Peyer's patch (tissue), 4 donors: ENCODE data around the gene BCAS1. TPM values are rescaled to one million over a fixed set of nuclear protein-coding genes. Genes with fewer than 3 reads are reported as not detected.
"Not testable (repeated sequence)": the region's sequence is repeated elsewhere in the genome, so short reads cannot be mapped to it uniquely, and the experiment has no call there.

Experiments
- DNase-seq, 3 donors: peaks; one replicate each; pipeline ENCODE4 v3.0.0-alpha.2; 2017 to 2019
- H3K27ac ChIP-seq, 4 donors: fragments of 200-600 bp; sonication (generic); one replicate each; pipeline ENCODE4 v1.5.1; 2016 to 2019
- H3K27me3 ChIP-seq, 2 donors: fragments of 200-600 bp; sonication (generic); one replicate each; pipeline ENCODE4 v1.5.1; 2019
- H3K36me3 ChIP-seq, 3 donors: fragments of 200-600 bp; sonication (generic); one replicate each; pipeline ENCODE4 v1.5.1; 2016 to 2019
- H3K4me1 ChIP-seq, 4 donors: fragments of 200-600 bp; sonication (generic); one replicate each; pipeline ENCODE4 v1.5.1; 2016 to 2019
- H3K4me3 ChIP-seq, 4 donors: fragments of 200-600 bp; sonication (generic); 1 replicate in 3 of 4; 2 replicates in 1 of 4; pipeline ENCODE4 v1.5.1; 2016 to 2019; ENCODE audit warnings: mild to moderate bottlenecking in 1 of 4
- H3K9me3 ChIP-seq, 4 donors: fragments of 200-600 bp; sonication (generic); one replicate each; pipeline ENCODE4 v1.5.1; 2016 to 2019; ENCODE audit warnings: mild to moderate bottlenecking in 1 of 4
- POLR2A ChIP-seq, 2 donors: fragments of 450-650 bp; IDR thresholded peaks; one replicate each; pipeline ENCODE4 v1.5.1; 2017; ENCODE audit warnings: antibody characterized with exemption in 2 of 2, mild to moderate bottlenecking in 2 of 2, moderate library complexity in 2 of 2
- total RNA-seq, 4 donors: library from RNA; depleted of rRNA; stranded (reverse); fragments of >200 nt; gene quantifications; one replicate each; pipeline ENCODE4 v1.1.0, GENCODE V29; 2016
- TF ChIP-seq, protein P1 (sequence below), 6 experiments: fragments of 450-650 bp in 4 of 6; fragments of 200-600 bp in 2 of 6; sonication (generic) in 1 of 6; IDR thresholded peaks; one replicate each; pipeline ENCODE4 v1.5.1; 2017 to 2019; ENCODE audit warnings: antibody characterized with exemption in 6 of 6, mild to moderate bottlenecking in 3 of 6, moderate library complexity in 1 of 6

BCAS1 gene
- total RNA-seq, 4 donors from 2014 or later: 21.5 to 58.1 (median 43.2) TPM

DNA sequence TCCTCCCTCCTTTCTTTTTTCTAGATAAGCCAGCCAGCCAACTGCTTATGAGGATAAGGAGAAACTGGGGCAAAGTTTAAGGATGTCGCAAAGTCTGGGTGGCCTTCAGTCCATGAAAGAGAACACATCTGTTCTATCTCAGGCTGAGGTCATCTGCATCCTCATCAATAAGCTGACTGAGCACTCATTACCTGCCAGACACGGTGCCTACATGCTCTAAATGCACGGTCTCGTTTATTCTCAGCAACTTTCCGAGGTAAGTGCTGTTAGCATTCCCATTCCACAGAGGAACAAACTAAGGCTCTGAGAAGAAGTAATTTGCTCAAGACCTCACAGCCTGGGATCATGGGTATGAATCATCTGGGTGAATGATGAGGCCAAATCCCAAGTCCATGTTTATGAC is 133.1 kb downstream of the BCAS1 start:
- H3K4me3 ChIP-seq: no peak overlapping the region
- TF ChIP-seq, protein P1, sequence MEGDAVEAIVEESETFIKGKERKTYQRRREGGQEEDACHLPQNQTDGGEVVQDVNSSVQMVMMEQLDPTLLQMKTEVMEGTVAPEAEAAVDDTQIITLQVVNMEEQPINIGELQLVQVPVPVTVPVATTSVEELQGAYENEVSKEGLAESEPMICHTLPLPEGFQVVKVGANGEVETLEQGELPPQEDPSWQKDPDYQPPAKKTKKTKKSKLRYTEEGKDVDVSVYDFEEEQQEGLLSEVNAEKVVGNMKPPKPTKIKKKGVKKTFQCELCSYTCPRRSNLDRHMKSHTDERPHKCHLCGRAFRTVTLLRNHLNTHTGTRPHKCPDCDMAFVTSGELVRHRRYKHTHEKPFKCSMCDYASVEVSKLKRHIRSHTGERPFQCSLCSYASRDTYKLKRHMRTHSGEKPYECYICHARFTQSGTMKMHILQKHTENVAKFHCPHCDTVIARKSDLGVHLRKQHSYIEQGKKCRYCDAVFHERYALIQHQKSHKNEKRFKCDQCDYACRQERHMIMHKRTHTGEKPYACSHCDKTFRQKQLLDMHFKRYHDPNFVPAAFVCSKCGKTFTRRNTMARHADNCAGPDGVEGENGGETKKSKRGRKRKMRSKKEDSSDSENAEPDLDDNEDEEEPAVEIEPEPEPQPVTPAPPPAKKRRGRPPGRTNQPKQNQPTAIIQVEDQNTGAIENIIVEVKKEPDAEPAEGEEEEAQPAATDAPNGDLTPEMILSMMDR (IDR thresholded peaks at IDR 0.05): no peak
- no peak for TF ChIP-seq POLR2A (IDR thresholded peaks at IDR 0.05)
- no peak for DNase-seq
- peak overlapping the region in 1 of 4 donors; percentile 39 for H3K27ac ChIP-seq
- no peaks in the 10 kb centered on the region for H3K27me3 ChIP-seq
- H3K9me3 ChIP-seq: no peaks in the 10 kb centered on the region
- H3K36me3 ChIP-seq: no peaks in the 10 kb centered on the region
- peaks cover 0 to 35% (median 21%) of the 10 kb centered on the region in 4 donors for H3K4me1 ChIP-seq

GRCh38 chr20:53935344-53936084 is 134.9 kb downstream of the BCAS1 start:
- Histone ChIP-seq H3K36me3 (no peaks in the 10 kb centered on the region), H3K27ac (peak overlapping the region; percentile 56 to 77 (median 64)), H3K4me1 (peaks cover 0 to 21% (median 15%) of the 10 kb centered on the region in 4 donors), H3K27me3 (no peaks in the 10 kb centered on the region), H3K9me3 (no peaks in the 10 kb centered on the region), H3K4me3 (no peak overlapping the region)
- no peak for DNase-seq
- TF ChIP-seq, protein P1 (IDR thresholded peaks at IDR 0.05): no peak
- TF ChIP-seq POLR2A (IDR thresholded peaks at IDR 0.05): no peak

DNA sequence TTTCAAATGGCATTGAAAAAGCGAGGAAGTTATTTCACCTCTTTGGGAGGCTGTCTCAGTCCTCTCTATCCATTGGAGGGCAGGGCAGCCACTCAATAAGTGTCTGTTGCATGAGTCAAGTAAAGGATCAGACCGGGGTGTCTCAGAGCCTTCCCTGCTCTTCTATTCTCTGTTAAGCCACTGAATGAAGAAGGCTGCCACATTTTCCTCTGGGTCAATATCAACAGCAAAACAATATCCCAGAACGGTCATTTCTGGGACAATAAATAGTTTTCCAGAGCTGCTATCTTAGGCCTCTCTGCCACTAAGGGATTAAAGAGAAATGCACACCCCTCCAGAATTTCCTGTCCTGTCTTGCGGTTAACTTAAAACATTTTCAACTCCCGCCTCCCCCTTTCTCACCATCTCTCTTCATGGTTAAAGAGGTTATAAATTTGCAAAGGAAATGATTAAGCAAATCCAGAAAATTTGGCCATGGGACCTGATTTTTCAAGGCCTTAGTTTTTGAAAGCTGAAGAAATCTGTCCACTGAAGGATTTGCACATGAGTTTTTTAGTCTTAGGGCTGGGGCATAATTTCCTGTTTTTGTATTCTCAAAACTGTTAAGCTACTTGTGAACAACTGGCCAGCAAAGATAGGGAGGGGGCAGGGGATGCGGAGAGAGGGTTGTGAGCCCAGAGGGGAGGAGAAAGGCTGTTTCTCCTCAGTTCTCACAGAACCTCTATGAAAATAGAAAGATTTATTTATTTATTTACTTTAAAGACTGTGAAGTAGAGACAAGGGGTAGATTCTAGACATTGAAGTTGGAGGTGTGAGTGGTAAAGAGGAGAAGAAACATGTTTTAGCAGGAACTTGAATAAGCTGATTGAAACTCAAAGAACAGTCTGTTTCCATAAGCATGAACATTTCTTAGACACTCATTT is 135.7 kb downstream of the BCAS1 start:
- no peak overlapping the region for H3K4me3 ChIP-seq
- peak overlapping the region; percentile 56 to 77 (median 64) for H3K27ac ChIP-seq
- peak in 2 of 3 donors; percentile 60 to 68 for DNase-seq
- H3K36me3 ChIP-seq: no peaks in the 10 kb centered on the region
- no peaks in the 10 kb centered on the region for H3K27me3 ChIP-seq
- H3K4me1 ChIP-seq: peaks cover 0 to 15% (median 12%) of the 10 kb centered on the region in 4 donors
- TF ChIP-seq, protein P1 (IDR thresholded peaks at IDR 0.05): no peak
- TF ChIP-seq POLR2A (IDR thresholded peaks at IDR 0.05): no peak
- H3K9me3 ChIP-seq: no peaks in the 10 kb centered on the region

GRCh38 chr20:53933232-53933846 is 137.1 kb downstream of the BCAS1 start:
- Histone ChIP-seq H3K27ac (peak overlapping the region in 3 of 4 donors; percentile 38 to 77 (median 65)), H3K27me3 (no peaks in the 10 kb centered on the region), H3K36me3 (no peaks in the 10 kb centered on the region), H3K4me3 (no peak overlapping the region), H3K9me3 (no peaks in the 10 kb centered on the region), H3K4me1 (peaks cover 0 to 14% (median 7%) of the 10 kb centered on the region in 4 donors)
- no peak for DNase-seq
- TF ChIP-seq, protein P1 (IDR thresholded peaks at IDR 0.05): no peak
- TF ChIP-seq POLR2A (IDR thresholded peaks at IDR 0.05): no peak

DNA sequence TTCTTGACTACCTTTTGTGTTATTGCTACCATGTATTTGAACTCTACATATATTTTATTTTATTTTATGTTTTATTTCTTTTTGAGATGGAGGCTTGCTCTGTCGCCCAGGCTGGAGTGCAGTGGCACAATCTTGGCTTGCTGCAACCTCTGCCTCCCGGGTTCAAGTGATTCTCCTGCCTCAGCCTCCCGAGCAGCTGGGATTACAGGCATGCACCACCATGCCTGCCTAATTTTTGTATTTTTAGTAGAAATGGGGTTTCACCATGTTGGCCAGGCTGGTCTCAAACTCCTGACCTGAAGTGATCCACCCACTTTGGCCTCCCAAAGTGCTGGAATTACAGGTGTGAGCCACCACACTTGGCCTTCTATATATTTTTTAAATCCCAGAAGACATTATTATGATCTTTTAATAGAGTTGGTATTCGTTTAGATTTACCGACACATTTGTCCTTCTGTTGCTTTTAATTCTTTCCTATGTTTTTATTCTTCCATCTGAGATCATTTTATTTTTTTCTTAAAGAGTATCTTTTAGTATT is 137.7 kb downstream of the BCAS1 start:
- not testable (repeated sequence) for H3K9me3 ChIP-seq, H3K36me3 ChIP-seq, H3K27me3 ChIP-seq, H3K4me3 ChIP-seq, DNase-seq
- H3K4me1 ChIP-seq: peaks cover 0 to 14% (median 7%) of the 10 kb centered on the region in 4 donors
- peak overlapping the region in 1 of 4 donors; percentile 3 for H3K27ac ChIP-seq
